Skeletal muscle cell (primary cell): ENCODE results near the gene L1CAM.

Experiments used
- DNase-seq: peaks from one replicate; pipeline ENCODE4 v3.0.0-alpha.2; 2010; ENCODE audit warnings: low read depth
- H3K4me3 ChIP-seq: 2 replicates; pipeline ENCODE4 v1.5.1; 2011; ENCODE audit warnings: low read depth, mild to moderate bottlenecking, control low read depth, low read length, moderate library complexity

L1CAM gene

DNA sequence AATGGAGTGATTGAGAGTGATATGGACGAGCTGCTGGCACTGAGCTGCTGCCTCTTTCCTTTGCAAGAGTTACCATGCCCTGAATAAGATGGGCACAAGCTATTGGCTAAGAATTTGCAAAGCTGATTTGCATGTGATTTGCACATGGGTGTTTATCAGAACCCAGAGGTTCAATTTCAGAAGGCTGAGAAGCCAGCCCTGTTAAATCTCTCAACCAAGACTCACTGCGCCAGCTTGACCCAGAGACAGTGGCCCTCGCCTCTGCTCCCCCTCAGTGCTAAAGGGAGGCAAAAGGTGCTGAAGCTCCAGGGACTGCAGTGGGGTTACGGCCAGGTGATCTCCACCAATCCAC, 39.4 kb upstream of the L1CAM start:
- DNase-seq, result no peak
- no peak overlapping the region for H3K4me3 ChIP-seq

GRCh38 chrX:153924149-153924861, 38.3 kb upstream of the L1CAM start:
- H3K4me3 ChIP-seq, result no peak overlapping the region
- no peak for DNase-seq

- H3K4me3 ChIP-seq, result no peak overlapping the region
- DNase-seq, result no peak
Measured at GRCh38 chrX:153922932-153923857, 37.2 kb upstream of the L1CAM start.

DNA sequence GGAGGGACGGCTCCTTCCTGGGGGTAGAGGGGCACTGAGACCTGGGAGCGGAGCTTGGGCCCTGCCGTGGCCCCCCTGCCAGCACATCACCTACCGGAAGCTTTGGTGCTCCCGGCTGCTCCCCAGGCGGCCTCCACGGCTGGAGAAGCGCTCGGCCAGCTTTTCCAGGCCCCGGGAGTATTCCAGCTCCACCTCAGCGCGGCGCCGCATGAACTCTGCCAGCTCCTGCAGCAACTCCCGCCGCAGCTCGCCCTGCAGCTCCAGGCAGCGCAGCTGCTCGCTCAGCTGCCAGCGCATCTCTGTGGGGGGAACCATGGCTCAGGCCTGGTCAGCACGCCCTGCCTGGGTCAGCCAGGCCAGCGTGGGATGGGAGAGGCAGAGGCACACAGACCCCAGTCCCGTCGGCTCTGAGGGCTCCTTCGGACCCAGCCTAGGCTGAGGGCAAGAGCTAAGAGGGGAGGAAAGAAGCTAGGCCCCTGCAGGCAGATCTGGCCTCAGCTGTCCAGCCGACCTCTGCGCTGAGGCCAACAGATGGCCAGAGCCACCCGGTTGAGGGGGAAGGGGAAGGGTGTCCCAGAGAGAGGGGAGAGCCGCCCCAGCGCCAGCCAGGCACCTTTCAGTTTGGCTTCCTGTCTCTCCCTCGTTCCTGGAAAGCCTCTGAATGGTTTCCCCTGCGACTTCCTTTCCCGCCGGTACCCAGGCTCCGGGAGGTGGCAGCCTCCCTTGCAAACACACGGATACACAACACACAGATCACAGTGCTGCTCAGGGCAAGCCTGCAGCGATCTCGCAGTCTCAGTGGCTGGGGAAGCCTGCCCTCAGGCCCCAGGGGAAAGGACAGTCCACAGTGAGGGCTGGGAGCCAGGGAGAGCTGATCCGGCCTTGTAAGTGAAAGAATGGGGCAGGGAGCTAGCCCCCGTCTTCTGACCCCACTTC, 35.8 kb upstream of the L1CAM start:
- no peak for DNase-seq
- no peak overlapping the region for H3K4me3 ChIP-seq

GRCh38 chrX:153921070-153921469, 35.1 kb upstream of the L1CAM start:
- no peak overlapping the region for H3K4me3 ChIP-seq
- no peak for DNase-seq

DNA sequence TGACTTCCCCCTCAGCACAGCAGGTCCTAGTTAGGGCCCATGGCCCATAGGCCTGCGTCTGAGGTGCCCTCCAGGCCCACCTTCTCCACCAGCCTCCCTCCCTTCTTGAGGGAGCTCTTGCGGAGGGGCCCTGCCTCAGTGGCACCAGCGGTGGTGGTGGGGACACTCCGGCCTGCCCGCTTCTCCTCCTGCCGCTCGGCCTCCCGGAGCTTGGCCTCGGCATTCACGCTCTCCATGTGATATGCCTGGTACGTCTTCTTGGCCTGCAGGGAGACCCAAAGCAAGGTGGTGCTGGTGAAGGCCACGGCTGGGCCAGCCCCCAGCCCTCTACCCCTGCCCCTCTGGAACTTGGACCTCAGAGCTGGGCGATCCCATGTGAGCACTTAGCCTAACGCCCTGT, 34.6 kb upstream of the L1CAM start:
- no peak overlapping the region for H3K4me3 ChIP-seq
- DNase-seq, result no peak

DNA sequence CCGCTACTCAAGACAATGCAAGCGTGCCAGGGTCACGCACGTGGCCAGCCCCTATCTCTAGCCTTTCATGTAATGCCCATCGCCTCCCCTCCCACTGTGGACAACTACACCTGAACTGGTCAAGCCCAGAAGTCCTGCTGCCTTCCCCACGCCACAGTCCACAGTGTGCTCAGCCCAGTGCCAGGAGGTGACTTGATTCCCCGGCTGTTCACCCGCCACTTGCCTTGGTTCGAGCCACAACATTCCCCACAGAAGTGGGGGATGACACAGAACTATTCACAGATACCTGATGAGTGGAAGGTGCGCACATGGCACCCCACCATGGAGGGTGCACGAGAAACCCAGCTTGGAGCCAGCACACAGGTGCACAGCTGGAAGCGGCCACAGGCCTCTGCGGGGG, 33.3 kb upstream of the L1CAM start:
- DNase-seq, result no peak

GRCh38 chrX:153917869-153918268, 31.9 kb upstream of the L1CAM start:
- no peak for DNase-seq
- H3K4me3 ChIP-seq, result no peak overlapping the region

More for the DNA sequence above, 33.3 kb upstream of the L1CAM start:
- H3K4me3 ChIP-seq, result no peak overlapping the region

DNA sequence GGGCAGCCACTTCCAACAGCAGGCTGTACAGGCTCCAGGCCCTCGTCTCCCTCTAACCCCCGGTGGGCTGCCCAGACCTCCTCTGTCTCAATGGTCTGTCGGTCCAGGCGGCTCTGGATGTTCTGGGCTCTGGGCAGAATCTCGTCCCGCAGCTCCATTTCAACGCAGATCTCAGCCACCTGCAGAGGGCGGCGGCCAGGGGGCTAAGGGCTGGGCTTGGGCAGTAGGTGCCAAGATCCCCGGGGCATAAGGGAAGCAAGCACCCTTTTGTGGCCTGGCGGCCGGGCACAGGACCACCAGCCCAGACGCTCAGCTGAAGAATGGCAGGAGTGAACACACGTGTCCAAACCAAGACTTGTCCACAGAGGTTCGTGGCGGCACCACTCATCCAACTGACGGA, 27.7 kb upstream of the L1CAM start:
- no peak overlapping the region for H3K4me3 ChIP-seq
- DNase-seq, result no peak

DNA sequence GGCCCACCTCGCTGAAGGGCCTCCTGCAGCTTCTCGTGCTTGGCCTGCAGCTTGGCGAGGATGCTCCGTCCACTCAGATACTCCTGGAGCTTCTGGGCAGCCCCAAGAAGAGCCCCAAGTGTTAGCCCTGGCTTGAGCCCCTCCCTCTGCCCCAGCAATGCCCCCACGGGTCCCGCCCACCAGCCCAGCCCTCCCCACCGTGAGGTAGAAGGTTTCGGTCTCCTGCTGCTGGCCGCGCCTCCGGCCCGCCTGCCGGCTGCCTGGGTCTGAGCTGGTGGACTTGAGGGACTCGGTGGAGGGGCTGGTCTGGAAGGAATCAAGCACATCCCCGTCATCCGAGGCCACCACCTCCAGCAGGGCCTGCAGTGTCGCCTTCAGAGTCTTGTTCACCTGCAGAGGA, 27.2 kb upstream of the L1CAM start:
- H3K4me3 ChIP-seq, result no peak overlapping the region
- DNase-seq, result no peak

- H3K4me3 ChIP-seq, result no peak overlapping the region
- DNase-seq, result no peak
Measured at GRCh38 chrX:153911798-153912197, 25.8 kb upstream of the L1CAM start.

GRCh38 chrX:153910446-153910845, 24.5 kb upstream of the L1CAM start:
- DNase-seq, result no peak
- no peak overlapping the region for H3K4me3 ChIP-seq

- H3K4me3 ChIP-seq, result no peak overlapping the region
- DNase-seq, result no peak
Measured at GRCh38 chrX:153909980-153910360, 24.0 kb upstream of the L1CAM start.

DNA sequence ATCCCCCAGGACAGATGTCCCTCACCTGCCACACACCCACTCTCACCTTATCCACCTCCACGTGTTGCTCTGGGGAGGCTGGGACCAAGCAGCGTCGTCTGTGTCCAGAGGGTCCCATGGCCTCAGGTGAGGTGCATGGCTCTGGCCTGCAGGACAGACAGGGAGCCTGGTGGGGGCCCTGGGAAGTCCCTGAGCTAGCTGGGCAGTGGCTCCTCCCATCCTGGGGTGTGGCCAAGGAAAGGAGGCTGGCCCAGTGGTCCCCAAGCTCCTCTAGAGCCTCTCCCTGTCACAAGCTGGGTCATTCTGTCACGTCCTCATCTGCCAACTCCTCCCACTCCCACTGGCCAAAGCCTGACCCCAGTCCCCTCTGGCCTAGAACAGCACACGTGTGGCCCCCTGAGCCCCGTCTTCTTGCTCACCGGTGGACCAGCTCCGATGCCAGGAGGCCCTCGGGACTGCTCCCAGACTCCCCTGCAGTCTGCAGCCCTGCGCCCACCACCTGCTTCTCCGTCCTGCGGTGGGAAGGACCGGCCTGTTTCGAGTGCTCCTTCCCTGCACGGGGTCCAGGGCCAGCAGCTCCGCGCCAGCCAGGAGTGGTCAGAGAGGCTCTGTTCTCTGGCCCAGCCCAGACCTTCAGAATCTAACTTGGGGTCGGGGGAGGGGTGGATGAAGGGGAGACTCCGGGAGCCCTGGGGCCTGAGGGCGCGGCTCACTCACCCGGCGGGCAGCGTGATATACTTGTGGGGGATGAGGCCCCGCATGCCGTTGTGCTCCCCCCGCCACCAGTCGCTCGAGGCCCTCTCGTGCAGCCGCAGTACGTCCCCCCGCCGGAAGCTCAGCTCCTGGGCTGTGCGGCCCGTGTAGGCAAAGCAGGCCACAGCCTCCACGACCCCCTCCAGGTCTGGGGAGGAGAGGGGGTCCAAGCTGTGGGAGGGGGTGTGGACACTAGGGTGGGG, 23.3 kb upstream of the L1CAM start:
- no peak overlapping the region for H3K4me3 ChIP-seq
- DNase-seq, result no peak

GRCh38 chrX:153908219-153908860, 22.4 kb upstream of the L1CAM start:
- DNase-seq, result no peak

DNA sequence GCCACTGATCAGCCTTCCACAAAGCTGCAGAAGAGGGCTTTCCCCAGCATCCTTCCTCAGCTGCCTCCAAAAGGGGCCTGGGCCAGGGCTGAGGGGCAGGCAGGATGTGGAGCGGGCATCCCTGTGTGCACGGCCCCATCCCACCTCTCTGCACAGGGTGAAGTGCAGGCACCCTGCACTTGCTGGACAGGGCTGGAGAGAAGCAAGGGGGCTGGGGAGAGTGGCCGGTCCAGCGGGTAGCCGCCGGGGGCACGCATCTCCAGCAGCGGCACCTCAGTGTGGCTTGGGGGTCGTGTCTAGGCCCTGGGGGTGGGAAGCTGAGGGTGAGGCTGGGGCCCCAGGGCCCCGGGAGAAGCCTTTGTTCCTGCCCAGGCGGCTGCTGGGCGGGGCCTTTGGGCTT, 21.5 kb upstream of the L1CAM start:
- no peak for DNase-seq
- H3K4me3 ChIP-seq, result no peak overlapping the region

More at GRCh38 chrX:153908219-153908860, 22.4 kb upstream of the L1CAM start:
- no peak overlapping the region for H3K4me3 ChIP-seq

DNA sequence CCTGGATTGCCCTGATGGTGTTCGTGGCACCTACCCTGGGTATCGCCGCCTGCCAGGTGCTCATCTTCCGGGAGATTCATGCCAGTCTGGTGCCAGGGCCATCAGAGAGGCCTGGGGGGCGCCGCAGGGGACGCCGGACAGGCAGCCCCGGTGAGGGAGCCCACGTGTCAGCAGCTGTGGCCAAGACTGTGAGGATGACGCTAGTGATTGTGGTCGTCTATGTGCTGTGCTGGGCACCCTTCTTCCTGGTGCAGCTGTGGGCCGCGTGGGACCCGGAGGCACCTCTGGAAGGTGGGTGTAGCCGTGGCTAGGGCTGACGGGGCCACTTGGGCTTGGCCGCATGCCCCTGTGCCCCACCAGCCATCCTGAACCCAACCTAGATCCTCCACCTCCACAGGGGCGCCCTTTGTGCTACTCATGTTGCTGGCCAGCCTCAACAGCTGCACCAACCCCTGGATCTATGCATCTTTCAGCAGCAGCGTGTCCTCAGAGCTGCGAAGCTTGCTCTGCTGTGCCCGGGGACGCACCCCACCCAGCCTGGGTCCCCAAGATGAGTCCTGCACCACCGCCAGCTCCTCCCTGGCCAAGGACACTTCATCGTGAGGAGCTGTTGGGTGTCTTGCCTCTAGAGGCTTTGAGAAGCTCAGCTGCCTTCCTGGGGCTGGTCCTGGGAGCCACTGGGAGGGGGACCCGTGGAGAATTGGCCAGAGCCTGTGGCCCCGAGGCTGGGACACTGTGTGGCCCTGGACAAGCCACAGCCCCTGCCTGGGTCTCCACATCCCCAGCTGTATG, 20.3 kb upstream of the L1CAM start:
- H3K4me3 ChIP-seq, result no peak overlapping the region
- no peak for DNase-seq
